Stomach (tissue), 4 donors: ENCODE results near the gene PCDH9.

Experiments used
- EP300 ChIP-seq: sonication (generic); formaldehyde crosslinking; IDR thresholded peaks from one replicate; pipeline ENCODE4 v1.6.1; 2017; ENCODE audit warnings: antibody characterized with exemption
- POLR2A ChIP-seq, 4 donors: fragments of 450-650 bp; IDR thresholded peaks; one replicate each; pipeline ENCODE4 v1.6.1; 2016; ENCODE audit warnings: antibody characterized with exemption in 4 of 4, control low read depth in 2 of 4, mild to moderate bottlenecking in 1 of 4, moderate library complexity in 1 of 4
- POLR2AphosphoS5 ChIP-seq, 3 donors: sonication (generic); formaldehyde crosslinking; IDR thresholded peaks; one replicate each; pipeline ENCODE4 v1.6.1; 2016; ENCODE audit warnings: antibody characterized with exemption in 3 of 3
- TF ChIP-seq, protein P1 (sequence below), 7 experiments: fragments of 450-650 bp in 4 of 7; fragments of 200-600 bp in 3 of 7; sonication (generic) in 3 of 7; IDR thresholded peaks; one replicate each; pipeline ENCODE4 v1.5.1; 2016 to 2019; ENCODE audit warnings: antibody characterized with exemption in 7 of 7, control low read depth in 2 of 7, mild to moderate bottlenecking in 1 of 7

DNA sequence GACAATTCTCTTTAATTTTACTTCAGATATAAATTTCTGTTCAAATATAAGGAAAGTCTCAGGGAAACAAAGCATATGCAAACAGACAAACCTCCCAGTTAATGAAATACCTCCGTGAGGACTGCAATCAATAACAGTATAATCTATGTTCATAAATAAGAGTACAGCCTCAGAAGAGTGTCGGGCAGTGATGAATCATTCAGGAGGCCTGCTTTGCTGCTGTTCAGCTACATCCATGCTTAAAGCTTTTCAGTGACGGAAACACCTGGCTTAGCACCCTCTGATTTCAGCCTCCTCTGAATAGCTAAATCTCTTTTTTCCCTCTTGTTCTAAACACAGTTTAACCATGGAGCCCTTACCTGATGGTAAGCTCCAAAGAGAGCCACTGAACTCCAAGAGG, 69.0 kb downstream of the PCDH9 start:
- no peak for TF ChIP-seq POLR2A (IDR thresholded peaks at IDR 0.05)
- TF ChIP-seq, protein P1, sequence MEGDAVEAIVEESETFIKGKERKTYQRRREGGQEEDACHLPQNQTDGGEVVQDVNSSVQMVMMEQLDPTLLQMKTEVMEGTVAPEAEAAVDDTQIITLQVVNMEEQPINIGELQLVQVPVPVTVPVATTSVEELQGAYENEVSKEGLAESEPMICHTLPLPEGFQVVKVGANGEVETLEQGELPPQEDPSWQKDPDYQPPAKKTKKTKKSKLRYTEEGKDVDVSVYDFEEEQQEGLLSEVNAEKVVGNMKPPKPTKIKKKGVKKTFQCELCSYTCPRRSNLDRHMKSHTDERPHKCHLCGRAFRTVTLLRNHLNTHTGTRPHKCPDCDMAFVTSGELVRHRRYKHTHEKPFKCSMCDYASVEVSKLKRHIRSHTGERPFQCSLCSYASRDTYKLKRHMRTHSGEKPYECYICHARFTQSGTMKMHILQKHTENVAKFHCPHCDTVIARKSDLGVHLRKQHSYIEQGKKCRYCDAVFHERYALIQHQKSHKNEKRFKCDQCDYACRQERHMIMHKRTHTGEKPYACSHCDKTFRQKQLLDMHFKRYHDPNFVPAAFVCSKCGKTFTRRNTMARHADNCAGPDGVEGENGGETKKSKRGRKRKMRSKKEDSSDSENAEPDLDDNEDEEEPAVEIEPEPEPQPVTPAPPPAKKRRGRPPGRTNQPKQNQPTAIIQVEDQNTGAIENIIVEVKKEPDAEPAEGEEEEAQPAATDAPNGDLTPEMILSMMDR (IDR thresholded peaks at IDR 0.05), result no peak
- no peak for TF ChIP-seq POLR2AphosphoS5 (IDR thresholded peaks at IDR 0.05)
- TF ChIP-seq EP300, result no peak
